OCI-LY3 (cell line): Measurements from ENCODE around the gene MUC20.
"Not testable (repeated sequence)": the region's sequence is repeated elsewhere in the genome, so short reads cannot be mapped to it uniquely, and the experiment has no call there.

Experiments
- H2AFZ ChIP-seq: fragments of 200-600, 300-600 bp; shearing (Covaris generic); 2 replicates; pipeline ENCODE4 v1.6.0; 2014; ENCODE audit warnings: antibody characterized with exemption, low read depth, low read length
- H3K27ac ChIP-seq: fragments of 200-600, 300-600 bp; sonication (generic); 2 replicates; pipeline ENCODE4 v1.5.1; 2014; ENCODE audit warnings: mild to moderate bottlenecking, low read length, moderate library complexity, mixed read lengths
- H3K27me3 ChIP-seq: fragments of 200-600, 300-600 bp; sonication (generic); 2 replicates; pipeline ENCODE4 v1.6.1; 2014; ENCODE audit warnings: low read depth, low read length, mixed read lengths
- H3K36me3 ChIP-seq: fragments of 200-600, 300-600 bp; sonication (generic); replicated peaks from 2 replicates; pipeline ENCODE3; 2014; ENCODE audit warnings: low read depth, low read length, mixed read lengths
- H3K4me1 ChIP-seq: fragments of 300-600, 200-600 bp; sonication (generic); 2 replicates; pipeline ENCODE4 v1.6.1; 2014; ENCODE audit warnings: low read length, mixed read lengths
- H3K4me2 ChIP-seq: fragments of 200-600, 300-600 bp; sonication (generic); 2 replicates; pipeline ENCODE4 v1.6.1; 2014; ENCODE audit warnings: low read length, mixed read lengths
- H3K4me3 ChIP-seq: fragments of 300-600, 200-600 bp; sonication (generic); 2 replicates; pipeline ENCODE4 v1.5.1; 2014; ENCODE audit warnings: antibody characterized with exemption, mild to moderate bottlenecking, low read length, moderate library complexity
- H3K79me2 ChIP-seq: fragments of 300-600, 200-600 bp; shearing (Covaris generic); 2 replicates; pipeline ENCODE4 v1.6.1; 2014; ENCODE audit warnings: mild to moderate bottlenecking, low read length, mixed read lengths
- H3K9ac ChIP-seq: fragments of 300-600, 200-600 bp; shearing (Covaris generic); 2 replicates; pipeline ENCODE4 v1.6.0; 2014; ENCODE audit warnings: mild to moderate bottlenecking, low read length, moderate library complexity
- H3K9me3 ChIP-seq: fragments of 200-600, 300-600 bp; shearing (Covaris generic); 2 replicates; pipeline ENCODE4 v1.6.1; 2014; ENCODE audit warnings: low read length, mixed read lengths; ENCODE audit not compliant: insufficient read depth
- H4K20me1 ChIP-seq: fragments of 200-600, 300-600 bp; sonication (generic); 2 replicates; pipeline ENCODE4 v1.6.1; 2016; ENCODE audit warnings: low read length, mixed read lengths; ENCODE audit not compliant: insufficient read depth
- CTCF ChIP-seq: fragments of 200-600, 300-600 bp; sonication (generic); IDR thresholded peaks from 2 replicates; pipeline ENCODE4 v1.5.1; 2014; ENCODE audit warnings: antibody characterized with exemption, low read length, low read depth
- EZH2phosphoT487 ChIP-seq: fragments of 200-600 bp; shearing (Covaris generic); IDR thresholded peaks from 2 replicates; pipeline ENCODE4 v1.6.1; 2018; ENCODE audit warnings: antibody characterized with exemption, mixed run types, low read depth

MUC20 gene

GRCh38 chr3:195744437-195744836 is 23.7 kb downstream of the MUC20 start:
- TF ChIP-seq EZH2phosphoT487 (no peak), CTCF (no peak)
- no peaks in the 10 kb centered on the region for H3K79me2 ChIP-seq
- no peaks in the 10 kb centered on the region for H4K20me1 ChIP-seq
- no peak overlapping the region for H3K9ac ChIP-seq
- no peak overlapping the region for H2AFZ ChIP-seq
- no peak overlapping the region for H3K4me2 ChIP-seq
- no peaks in the 10 kb centered on the region for H3K9me3 ChIP-seq
- no peaks in the 10 kb centered on the region for H3K36me3 ChIP-seq
- no peak overlapping the region for H3K4me3 ChIP-seq
- peaks cover 32% of the 10 kb centered on the region for H3K27me3 ChIP-seq
- H3K27ac ChIP-seq, result no peak overlapping the region
- H3K4me1 ChIP-seq, result no peaks in the 10 kb centered on the region

DNA sequence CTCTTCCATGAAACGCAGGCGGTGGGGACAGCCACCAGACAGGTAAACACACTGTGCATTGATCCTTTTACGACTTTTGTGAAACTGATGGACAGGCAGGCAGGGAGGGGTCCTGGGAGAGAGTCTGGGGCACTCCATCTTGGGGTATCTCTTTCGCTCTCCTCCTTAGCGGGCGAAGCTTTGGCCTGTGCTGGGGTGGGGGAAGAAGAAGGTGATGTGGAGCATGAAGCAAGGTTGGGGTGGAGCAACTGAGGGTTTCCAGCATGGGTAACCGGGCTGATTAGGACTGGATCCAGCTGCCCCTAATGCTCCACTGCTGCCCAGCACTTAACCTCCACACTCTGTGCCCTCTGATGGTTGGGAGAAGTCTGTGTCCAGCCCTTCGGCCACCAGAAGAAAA is 25.6 kb downstream of the MUC20 start:
- H3K4me2 ChIP-seq, result no peak overlapping the region
- H3K9me3 ChIP-seq, result no peaks in the 10 kb centered on the region
- no peak overlapping the region for H3K9ac ChIP-seq
- H3K79me2 ChIP-seq, result no peaks in the 10 kb centered on the region
- H3K4me3 ChIP-seq, result no peak overlapping the region
- H4K20me1 ChIP-seq, result no peaks in the 10 kb centered on the region
- TF ChIP-seq EZH2phosphoT487 (no peak), CTCF (no peak)
- no peaks in the 10 kb centered on the region for H3K4me1 ChIP-seq
- no peak overlapping the region for H2AFZ ChIP-seq
- no peaks in the 10 kb centered on the region for H3K36me3 ChIP-seq
- H3K27ac ChIP-seq, result no peak overlapping the region
- peaks cover 32% of the 10 kb centered on the region for H3K27me3 ChIP-seq

- H2AFZ ChIP-seq, result no peak overlapping the region
Measured at GRCh38 chr3:195746751-195747150, 26.0 kb downstream of the MUC20 start.

DNA sequence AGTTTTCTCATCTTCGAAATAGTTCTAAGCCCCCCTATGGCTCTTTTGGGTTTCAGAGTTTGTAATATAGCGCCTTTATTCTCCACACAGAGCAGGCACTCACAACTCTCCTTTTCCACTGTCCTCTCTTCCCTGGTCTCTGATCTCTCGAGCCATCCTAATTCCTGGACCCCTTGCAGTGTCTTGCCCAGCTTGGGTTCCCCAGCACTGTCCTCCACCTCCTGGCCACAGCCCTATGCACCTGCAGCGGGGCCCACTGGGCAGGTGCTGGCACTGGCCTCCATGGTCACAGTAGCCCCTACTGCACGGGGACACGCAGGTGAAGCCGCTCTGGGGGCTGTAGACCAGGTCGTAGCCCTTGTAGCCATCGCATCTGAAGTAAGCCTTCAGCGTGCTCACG is 27.9 kb downstream of the MUC20 start:
- no peak overlapping the region for H3K27ac ChIP-seq
- H3K9me3 ChIP-seq, result no peaks in the 10 kb centered on the region
- no peaks in the 10 kb centered on the region for H3K79me2 ChIP-seq
- TF ChIP-seq CTCF (no peak), EZH2phosphoT487 (no peak)
- H3K4me2 ChIP-seq, result no peak overlapping the region
- H2AFZ ChIP-seq, result no peak overlapping the region
- peaks cover 21% of the 10 kb centered on the region for H3K27me3 ChIP-seq
- no peak overlapping the region for H3K9ac ChIP-seq
- H3K36me3 ChIP-seq, result no peaks in the 10 kb centered on the region
- H3K4me3 ChIP-seq, result no peak overlapping the region
- no peaks in the 10 kb centered on the region for H4K20me1 ChIP-seq
- H3K4me1 ChIP-seq, result peaks cover 4% of the 10 kb centered on the region

More at GRCh38 chr3:195746751-195747150, 26.0 kb downstream of the MUC20 start:
- no peaks in the 10 kb centered on the region for H3K4me1 ChIP-seq
- peaks cover 32% of the 10 kb centered on the region for H3K27me3 ChIP-seq
- no peak overlapping the region for H3K4me3 ChIP-seq
- H3K4me2 ChIP-seq, result no peak overlapping the region
- no peak overlapping the region for H3K9ac ChIP-seq
- no peak for TF ChIP-seq EZH2phosphoT487
- TF ChIP-seq CTCF, result no peak
- no peaks in the 10 kb centered on the region for H4K20me1 ChIP-seq
- no peak overlapping the region for H3K27ac ChIP-seq
- H3K9me3 ChIP-seq, result no peaks in the 10 kb centered on the region
- H3K79me2 ChIP-seq, result no peaks in the 10 kb centered on the region
- H3K36me3 ChIP-seq, result no peaks in the 10 kb centered on the region

DNA sequence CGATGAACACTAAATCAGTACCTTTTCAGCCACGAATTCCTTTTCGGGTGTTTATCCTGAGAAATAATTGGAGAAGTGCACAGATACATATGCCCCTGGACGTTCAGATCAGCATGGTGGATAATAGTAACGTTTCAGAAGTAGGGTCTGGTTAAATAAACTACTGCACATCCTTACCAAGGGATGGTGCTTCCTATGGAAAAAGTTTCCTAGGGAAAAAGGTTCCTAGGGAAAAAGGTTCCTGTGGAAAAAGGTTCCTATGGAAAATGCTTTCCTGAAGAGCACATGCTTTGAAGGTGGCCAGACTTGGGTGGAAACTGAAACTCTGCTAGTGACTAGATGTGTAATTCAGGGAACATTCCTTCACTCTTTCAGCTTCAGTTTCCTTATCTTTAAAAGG is 28.3 kb downstream of the MUC20 start:
- H2AFZ ChIP-seq, H3K4me3 ChIP-seq, H3K9me3 ChIP-seq, H3K27ac ChIP-seq, H3K9ac ChIP-seq, H3K36me3 ChIP-seq, H4K20me1 ChIP-seq, H3K4me2 ChIP-seq, H3K4me1 ChIP-seq, H3K79me2 ChIP-seq: not testable (repeated sequence)
- peaks cover 19% of the 10 kb centered on the region for H3K27me3 ChIP-seq
